ENCODE results near the gene RBBP6.
"Not testable (repeated sequence)": the region's sequence is repeated elsewhere in the genome, so short reads cannot be mapped to it uniquely, and the experiment has no call there.

RBBP6 gene, protein sequence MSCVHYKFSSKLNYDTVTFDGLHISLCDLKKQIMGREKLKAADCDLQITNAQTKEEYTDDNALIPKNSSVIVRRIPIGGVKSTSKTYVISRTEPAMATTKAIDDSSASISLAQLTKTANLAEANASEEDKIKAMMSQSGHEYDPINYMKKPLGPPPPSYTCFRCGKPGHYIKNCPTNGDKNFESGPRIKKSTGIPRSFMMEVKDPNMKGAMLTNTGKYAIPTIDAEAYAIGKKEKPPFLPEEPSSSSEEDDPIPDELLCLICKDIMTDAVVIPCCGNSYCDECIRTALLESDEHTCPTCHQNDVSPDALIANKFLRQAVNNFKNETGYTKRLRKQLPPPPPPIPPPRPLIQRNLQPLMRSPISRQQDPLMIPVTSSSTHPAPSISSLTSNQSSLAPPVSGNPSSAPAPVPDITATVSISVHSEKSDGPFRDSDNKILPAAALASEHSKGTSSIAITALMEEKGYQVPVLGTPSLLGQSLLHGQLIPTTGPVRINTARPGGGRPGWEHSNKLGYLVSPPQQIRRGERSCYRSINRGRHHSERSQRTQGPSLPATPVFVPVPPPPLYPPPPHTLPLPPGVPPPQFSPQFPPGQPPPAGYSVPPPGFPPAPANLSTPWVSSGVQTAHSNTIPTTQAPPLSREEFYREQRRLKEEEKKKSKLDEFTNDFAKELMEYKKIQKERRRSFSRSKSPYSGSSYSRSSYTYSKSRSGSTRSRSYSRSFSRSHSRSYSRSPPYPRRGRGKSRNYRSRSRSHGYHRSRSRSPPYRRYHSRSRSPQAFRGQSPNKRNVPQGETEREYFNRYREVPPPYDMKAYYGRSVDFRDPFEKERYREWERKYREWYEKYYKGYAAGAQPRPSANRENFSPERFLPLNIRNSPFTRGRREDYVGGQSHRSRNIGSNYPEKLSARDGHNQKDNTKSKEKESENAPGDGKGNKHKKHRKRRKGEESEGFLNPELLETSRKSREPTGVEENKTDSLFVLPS (N-terminal part only)

DNA sequence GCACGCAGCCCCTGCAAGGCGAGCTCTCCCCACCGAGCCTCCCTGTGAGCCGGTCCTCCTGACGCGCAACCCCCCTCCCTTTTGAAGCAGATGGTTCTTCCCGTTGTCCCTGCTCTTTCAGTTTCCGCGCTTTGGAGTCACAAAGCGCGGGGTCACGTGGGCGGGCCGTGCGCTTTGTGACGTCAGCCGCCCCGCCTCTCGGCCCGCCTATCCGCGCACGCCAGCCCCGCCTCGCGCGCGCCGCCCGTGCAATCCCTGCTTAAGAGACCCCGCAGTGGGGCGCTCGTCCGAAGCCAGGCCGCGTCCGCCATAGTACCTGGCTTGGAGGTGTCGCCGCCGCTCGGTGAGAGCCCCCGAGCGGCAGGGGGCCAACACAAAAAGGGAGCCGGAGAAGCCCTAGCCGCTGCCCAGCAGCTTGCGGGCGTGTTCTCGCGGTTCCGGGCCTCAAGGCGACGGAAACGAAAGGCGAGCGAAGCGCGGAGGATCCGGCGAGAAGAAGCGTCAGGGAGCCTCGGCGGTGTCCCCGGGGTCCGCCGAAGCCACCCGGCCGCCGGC lies at the start of gene RBBP6:
TSS of gene RBBP6 (plus strand) at position 272 of the 555 bp plus-strand sequence. CDS start 1,061 bp downstream, outside the sequence.
- Histone ChIP-seq H3K27me3 (ENCODE audit: control insufficient read depth, insufficient read depth, low read length) (no peaks in the 10 kb centered on the region), H3K27ac (ENCODE audit: low read depth, low read length) (peak within 1 kb of the TSS; percentile 100), H3K9ac (ENCODE audit: low read length) (peak within 1 kb of the TSS; percentile 100), H3K36me3 (ENCODE audit: control insufficient read depth, insufficient read depth, low read length) (peaks cover 11% of the 10 kb centered on the region; the same call in 1 of the 2 replicates), H3K4me1 (ENCODE audit: control insufficient read depth, insufficient read depth, low read length) (peaks cover 6% of the 10 kb centered on the region; the same call in 1 of the 2 replicates), H3K9me3 (ENCODE audit: control insufficient read depth, insufficient read depth, low read depth, low read length) (no peaks in the 10 kb centered on the region), H3K4me3 (ENCODE audit: low read depth, low read length) (peak within 1 kb of the TSS; percentile 73)

DNA sequence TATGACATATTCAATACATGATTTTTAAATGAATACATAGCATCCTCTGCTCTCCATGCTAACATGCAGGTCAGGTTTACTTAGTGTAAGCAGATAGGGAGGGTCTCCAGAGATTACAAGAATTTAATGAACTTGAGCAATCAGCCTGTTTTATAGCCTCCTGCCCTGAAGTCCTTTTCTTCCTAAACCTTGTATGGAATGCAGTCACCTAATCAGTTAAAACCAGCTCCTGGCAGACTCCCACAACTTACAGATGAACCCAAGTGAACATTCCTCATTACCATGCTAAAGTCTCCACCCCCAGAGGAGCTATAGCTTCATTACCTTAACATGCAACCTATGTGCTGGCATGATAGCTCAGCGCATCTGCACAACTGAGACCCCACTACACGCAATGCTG lies 48.5 kb upstream of the RBBP6 start:
- no peaks in the 10 kb centered on the region for H3K4me1 ChIP-seq (ENCODE audit: control insufficient read depth, insufficient read depth, low read length)
- H3K27ac ChIP-seq (ENCODE audit: low read depth, low read length), result no peak overlapping the region
- peaks cover 6% of the 10 kb centered on the region for H3K27me3 ChIP-seq (ENCODE audit: control insufficient read depth, insufficient read depth, low read length)
- H3K9me3 ChIP-seq (ENCODE audit: control insufficient read depth, insufficient read depth, low read depth, low read length), result peaks cover 10% of the 10 kb centered on the region; the same call in 1 of the 2 replicates
- no peaks in the 10 kb centered on the region for H3K36me3 ChIP-seq (ENCODE audit: control insufficient read depth, insufficient read depth, low read length)
- no peak overlapping the region for H3K4me3 ChIP-seq (ENCODE audit: low read depth, low read length)
- H3K9ac ChIP-seq (ENCODE audit: low read length), result no peak overlapping the region

DNA sequence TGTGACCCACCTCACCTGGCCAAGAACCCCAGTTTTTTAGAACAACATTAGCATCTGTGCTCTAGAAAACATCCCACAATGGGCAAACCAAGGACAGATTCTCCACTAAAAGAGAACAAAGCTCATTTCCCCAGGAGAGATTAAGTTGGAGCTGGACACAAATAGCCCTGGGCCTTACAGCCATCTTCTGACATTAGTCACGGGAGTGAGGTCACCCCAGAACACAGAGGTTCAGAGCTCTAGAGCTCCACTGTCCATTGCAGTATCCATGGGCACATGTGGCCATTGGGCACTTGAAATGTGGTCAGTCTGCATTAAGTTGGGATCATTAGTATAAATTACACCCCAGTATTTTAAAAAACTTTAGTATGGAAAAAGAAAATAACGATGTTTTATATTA lies 47.6 kb upstream of the RBBP6 start:
- Histone ChIP-seq H3K27ac (ENCODE audit: low read depth, low read length) (no peak overlapping the region), H3K36me3 (ENCODE audit: control insufficient read depth, insufficient read depth, low read length) (no peaks in the 10 kb centered on the region), H3K4me1 (ENCODE audit: control insufficient read depth, insufficient read depth, low read length) (no peaks in the 10 kb centered on the region), H3K27me3 (ENCODE audit: control insufficient read depth, insufficient read depth, low read length) (peaks cover 4% of the 10 kb centered on the region), H3K9ac (ENCODE audit: low read length) (no peak overlapping the region), H3K9me3 (ENCODE audit: control insufficient read depth, insufficient read depth, low read depth, low read length) (peaks cover 10% of the 10 kb centered on the region; the same call in 1 of the 2 replicates), H3K4me3 (ENCODE audit: low read depth, low read length) (no peak overlapping the region)

DNA sequence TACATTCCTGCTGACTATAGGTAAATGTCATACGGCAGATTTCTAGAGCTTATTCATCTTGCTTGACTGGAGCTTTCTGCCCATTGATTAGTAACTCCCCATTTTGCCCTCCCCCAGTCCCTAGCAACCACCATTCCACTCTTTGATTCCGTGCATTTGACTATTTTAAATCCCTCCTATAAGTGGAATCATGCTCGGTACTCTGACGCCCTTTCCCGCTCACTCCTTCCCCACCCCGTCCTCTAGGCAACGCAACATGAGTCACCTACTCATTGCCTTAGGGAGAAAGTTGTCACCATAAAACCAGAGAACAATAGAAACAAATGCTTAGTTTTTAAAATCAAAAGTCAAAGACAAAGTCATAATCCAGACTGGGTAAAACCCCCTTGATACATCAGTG lies 45.5 kb upstream of the RBBP6 start:
- Histone ChIP-seq H3K9ac (ENCODE audit: low read length) (no peak overlapping the region), H3K4me3 (ENCODE audit: low read depth, low read length) (no peak overlapping the region), H3K27ac (ENCODE audit: low read depth, low read length) (no peak overlapping the region)

DNA sequence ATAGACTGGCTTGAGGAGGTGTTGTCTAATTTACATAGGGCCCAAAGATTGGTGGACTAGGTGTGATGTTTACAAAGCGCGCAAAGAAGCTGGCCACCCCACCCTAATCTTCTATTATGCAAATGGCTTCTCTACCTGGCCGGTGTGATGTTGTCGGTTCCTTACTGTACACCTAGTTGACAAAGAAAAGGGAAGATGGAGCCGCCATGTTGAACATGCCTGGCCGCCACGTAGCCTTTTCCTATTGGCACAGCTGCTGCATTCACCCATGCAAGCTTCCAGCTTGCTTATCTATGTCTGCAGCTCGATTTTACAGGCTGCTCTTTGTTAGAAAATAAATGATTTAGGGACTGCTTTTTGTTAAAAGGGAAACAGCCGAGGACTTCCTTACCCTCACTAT lies 44.2 kb upstream of the RBBP6 start:
- H3K4me1 ChIP-seq (ENCODE audit: control insufficient read depth, insufficient read depth, low read length); H3K9me3 ChIP-seq (ENCODE audit: control insufficient read depth, insufficient read depth, low read depth, low read length); H3K36me3 ChIP-seq (ENCODE audit: control insufficient read depth, insufficient read depth, low read length); H3K4me3 ChIP-seq (ENCODE audit: low read depth, low read length); H3K9ac ChIP-seq (ENCODE audit: low read length); H3K27ac ChIP-seq (ENCODE audit: low read depth, low read length); H3K27me3 ChIP-seq (ENCODE audit: control insufficient read depth, insufficient read depth, low read length): not testable (repeated sequence)

More for the DNA sequence above, 45.5 kb upstream of the RBBP6 start:
- Histone ChIP-seq H3K9me3 (ENCODE audit: control insufficient read depth, insufficient read depth, low read depth, low read length) (peaks cover 7% of the 10 kb centered on the region; the same call in 1 of the 2 replicates), H3K27me3 (ENCODE audit: control insufficient read depth, insufficient read depth, low read length) (no peaks in the 10 kb centered on the region), H3K36me3 (ENCODE audit: control insufficient read depth, insufficient read depth, low read length) (no peaks in the 10 kb centered on the region), H3K4me1 (ENCODE audit: control insufficient read depth, insufficient read depth, low read length) (peaks cover 5% of the 10 kb centered on the region)

DNA sequence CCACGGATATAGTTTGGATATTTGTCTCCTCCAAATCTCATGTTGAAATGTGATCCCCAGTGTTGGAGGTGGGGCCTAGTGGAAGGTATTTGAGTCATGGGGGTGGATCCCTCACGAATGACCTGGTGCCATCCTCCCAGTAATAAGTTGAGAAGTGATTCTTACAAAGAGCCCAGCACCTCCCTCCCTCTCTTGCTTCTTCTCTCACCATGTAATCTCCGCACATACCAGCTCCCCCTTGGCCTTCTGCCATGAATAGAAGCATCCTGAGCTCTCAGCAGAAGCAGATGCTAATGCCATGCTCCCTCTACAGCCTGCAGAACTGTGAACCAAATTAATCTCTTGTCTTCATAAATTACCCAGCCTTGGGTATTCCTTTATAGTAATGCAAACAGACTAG lies 41.9 kb upstream of the RBBP6 start:
- H3K4me1 ChIP-seq (ENCODE audit: control insufficient read depth, insufficient read depth, low read length), result peaks cover 5% of the 10 kb centered on the region
- H3K9me3 ChIP-seq (ENCODE audit: control insufficient read depth, insufficient read depth, low read depth, low read length), result 0 out of 2 replicates have a peak, but pooled peaks cover 4% of the 10 kb centered on the region
- no peak overlapping the region for H3K4me3 ChIP-seq (ENCODE audit: low read depth, low read length)
- no peak overlapping the region for H3K27ac ChIP-seq (ENCODE audit: low read depth, low read length)
- H3K36me3 ChIP-seq (ENCODE audit: control insufficient read depth, insufficient read depth, low read length), result no peaks in the 10 kb centered on the region
- no peak overlapping the region for H3K9ac ChIP-seq (ENCODE audit: low read length)
- no peaks in the 10 kb centered on the region for H3K27me3 ChIP-seq (ENCODE audit: control insufficient read depth, insufficient read depth, low read length)

DNA sequence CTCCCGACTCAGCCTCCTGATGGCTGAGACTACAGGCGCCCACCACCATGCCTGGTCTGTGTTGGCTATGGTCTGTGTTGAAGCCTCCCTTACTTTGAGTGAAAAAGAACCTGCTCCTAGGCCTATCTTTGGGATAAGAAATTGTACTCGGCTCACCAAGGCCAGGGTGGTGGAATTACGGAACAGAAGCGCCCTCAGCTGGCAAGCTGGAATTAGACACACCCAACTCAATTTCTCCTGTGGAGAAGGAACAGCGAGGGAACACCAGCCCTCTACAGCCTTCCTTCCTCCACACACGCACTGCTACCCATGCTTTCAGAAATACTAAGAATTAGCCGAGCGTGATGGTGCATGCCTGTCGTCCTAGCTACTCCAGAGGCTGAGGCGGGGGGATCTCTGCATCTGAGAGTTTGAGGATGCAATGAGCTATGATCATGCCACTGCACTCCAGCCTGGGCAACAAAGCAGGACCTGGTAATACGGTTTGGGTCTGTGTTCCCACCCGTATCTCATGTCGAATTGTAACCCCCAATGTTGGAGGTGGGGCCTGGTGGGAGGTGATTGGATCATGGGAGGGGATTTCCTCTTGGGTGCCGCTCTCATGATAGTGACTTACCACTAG lies 40.1 kb upstream of the RBBP6 start:
- Histone ChIP-seq H3K9ac (ENCODE audit: low read length) (no peak overlapping the region), H3K4me1 (ENCODE audit: control insufficient read depth, insufficient read depth, low read length) (peaks cover 5% of the 10 kb centered on the region), H3K36me3 (ENCODE audit: control insufficient read depth, insufficient read depth, low read length) (no peaks in the 10 kb centered on the region)

DNA sequence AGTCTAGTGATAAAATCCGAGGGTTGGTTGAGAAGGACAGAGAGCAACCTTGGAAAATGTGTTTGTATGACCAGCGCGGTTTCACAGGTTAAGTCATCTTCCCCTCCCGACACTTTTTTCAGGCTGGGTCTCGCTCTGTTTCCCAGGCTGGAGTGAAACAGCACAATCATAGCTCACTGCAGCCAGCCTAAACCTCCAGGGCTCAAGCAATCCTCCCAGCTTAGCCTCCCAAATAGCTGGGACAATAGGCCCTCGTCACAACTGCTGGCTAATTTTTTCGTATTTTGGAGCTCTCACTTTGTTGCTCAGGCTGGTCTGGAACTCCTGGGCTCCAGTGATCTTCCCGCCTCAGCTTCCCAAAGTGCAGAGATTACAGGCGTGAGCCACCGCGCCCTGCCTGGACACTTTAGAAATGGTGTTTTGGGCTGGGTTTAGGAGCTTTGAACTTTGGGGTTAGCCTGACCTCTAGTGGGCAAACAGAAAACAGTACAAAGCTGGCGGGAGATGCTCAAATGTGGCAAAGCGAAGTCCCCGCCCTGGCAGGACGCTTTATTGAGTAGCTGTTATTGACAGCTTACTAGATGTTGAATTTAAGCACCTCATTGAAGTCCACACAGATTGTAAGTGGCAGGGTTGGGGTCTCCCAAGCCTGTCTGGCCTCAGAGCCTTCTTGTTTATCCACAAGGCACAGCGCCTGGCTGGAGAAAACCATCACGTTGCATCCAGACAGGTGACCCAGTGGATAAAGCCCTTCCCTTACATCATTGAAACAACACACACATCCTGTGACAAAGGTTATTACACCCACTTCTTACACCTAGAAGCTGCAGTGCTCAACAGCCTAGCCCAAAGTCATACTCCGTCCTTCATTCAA lies 34.7 kb upstream of the RBBP6 start:
- Histone ChIP-seq H3K27me3 (ENCODE audit: control insufficient read depth, insufficient read depth, low read length) (peaks cover 5% of the 10 kb centered on the region; the same call in 1 of the 2 replicates), H3K9ac (ENCODE audit: low read length) (no peak overlapping the region), H3K4me1 (ENCODE audit: control insufficient read depth, insufficient read depth, low read length) (no peaks in the 10 kb centered on the region)

More for the DNA sequence above, 40.1 kb upstream of the RBBP6 start:
- no peak overlapping the region for H3K27ac ChIP-seq (ENCODE audit: low read depth, low read length)
- no peak overlapping the region for H3K4me3 ChIP-seq (ENCODE audit: low read depth, low read length)
- H3K27me3 ChIP-seq (ENCODE audit: control insufficient read depth, insufficient read depth, low read length), result no peaks in the 10 kb centered on the region
- H3K9me3 ChIP-seq (ENCODE audit: control insufficient read depth, insufficient read depth, low read depth, low read length), result 0 out of 2 replicates have a peak, but pooled peaks cover 4% of the 10 kb centered on the region

DNA sequence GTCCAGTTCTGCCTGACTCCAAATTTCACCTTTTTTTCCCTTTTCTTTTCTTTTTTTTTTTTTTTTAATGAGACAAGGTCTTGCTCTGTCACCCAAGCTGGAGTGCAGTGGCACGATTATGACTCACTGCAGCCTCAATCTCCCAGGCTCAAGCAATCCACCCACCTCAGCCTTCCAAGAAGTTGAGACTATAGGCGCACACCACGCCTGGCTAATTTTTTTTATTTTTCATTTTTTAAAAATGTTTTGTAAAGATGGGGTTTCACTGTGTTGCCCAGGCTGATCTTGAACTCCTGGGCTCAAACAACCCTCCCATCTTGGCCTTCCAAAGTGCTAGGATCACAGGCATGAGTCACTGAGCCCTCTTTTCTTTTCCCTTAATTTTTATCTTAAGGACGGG lies 33.4 kb upstream of the RBBP6 start:
- no peaks in the 10 kb centered on the region for H3K36me3 ChIP-seq (ENCODE audit: control insufficient read depth, insufficient read depth, low read length)
- no peak overlapping the region for H3K9ac ChIP-seq (ENCODE audit: low read length)
- H3K4me3 ChIP-seq (ENCODE audit: low read depth, low read length), result no peak overlapping the region
- H3K4me1 ChIP-seq (ENCODE audit: control insufficient read depth, insufficient read depth, low read length), result no peaks in the 10 kb centered on the region
- peaks cover 4% of the 10 kb centered on the region; the same call in 1 of the 2 replicates for H3K9me3 ChIP-seq (ENCODE audit: control insufficient read depth, insufficient read depth, low read depth, low read length)
- H3K27me3 ChIP-seq (ENCODE audit: control insufficient read depth, insufficient read depth, low read length), result peaks cover 5% of the 10 kb centered on the region; the same call in 1 of the 2 replicates
- H3K27ac ChIP-seq (ENCODE audit: low read depth, low read length), result no peak overlapping the region

More for the DNA sequence above, 34.7 kb upstream of the RBBP6 start:
- Histone ChIP-seq H3K9me3 (ENCODE audit: control insufficient read depth, insufficient read depth, low read depth, low read length) (peaks cover 4% of the 10 kb centered on the region; the same call in 1 of the 2 replicates), H3K36me3 (ENCODE audit: control insufficient read depth, insufficient read depth, low read length) (no peaks in the 10 kb centered on the region), H3K4me3 (ENCODE audit: low read depth, low read length) (no peak overlapping the region), H3K27ac (ENCODE audit: low read depth, low read length) (no peak overlapping the region)
